ENCODE results near the gene RIPPLY1. TPM values are rescaled to one million over a fixed set of nuclear protein-coding genes. Genes with fewer than 3 reads are reported as not detected.

RIPPLY1 gene
- total RNA-seq, 1 donor from 2014 or later, result not detected

DNA sequence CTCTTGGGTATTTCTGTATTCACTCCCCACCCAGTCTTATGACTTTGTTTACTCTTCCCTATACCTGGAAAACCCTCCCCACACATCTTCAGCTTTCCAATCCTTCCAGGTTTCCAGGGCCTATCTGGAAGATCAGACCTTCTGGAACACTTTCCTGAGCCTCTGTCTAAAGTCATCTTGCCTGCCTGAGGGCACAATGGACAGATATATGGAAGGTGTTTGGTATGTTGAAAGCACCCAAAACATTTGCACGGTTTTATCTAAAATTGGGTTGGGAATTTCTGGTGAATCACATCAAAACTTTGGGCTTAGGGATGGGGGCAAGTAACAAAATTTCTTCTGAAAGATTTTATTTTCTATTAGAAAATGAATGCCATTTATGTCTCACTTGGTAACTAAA, 33.1 kb upstream of the RIPPLY1 start:
- no peak for FAIRE-seq
- TF ChIP-seq, protein P1, sequence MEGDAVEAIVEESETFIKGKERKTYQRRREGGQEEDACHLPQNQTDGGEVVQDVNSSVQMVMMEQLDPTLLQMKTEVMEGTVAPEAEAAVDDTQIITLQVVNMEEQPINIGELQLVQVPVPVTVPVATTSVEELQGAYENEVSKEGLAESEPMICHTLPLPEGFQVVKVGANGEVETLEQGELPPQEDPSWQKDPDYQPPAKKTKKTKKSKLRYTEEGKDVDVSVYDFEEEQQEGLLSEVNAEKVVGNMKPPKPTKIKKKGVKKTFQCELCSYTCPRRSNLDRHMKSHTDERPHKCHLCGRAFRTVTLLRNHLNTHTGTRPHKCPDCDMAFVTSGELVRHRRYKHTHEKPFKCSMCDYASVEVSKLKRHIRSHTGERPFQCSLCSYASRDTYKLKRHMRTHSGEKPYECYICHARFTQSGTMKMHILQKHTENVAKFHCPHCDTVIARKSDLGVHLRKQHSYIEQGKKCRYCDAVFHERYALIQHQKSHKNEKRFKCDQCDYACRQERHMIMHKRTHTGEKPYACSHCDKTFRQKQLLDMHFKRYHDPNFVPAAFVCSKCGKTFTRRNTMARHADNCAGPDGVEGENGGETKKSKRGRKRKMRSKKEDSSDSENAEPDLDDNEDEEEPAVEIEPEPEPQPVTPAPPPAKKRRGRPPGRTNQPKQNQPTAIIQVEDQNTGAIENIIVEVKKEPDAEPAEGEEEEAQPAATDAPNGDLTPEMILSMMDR (IDR thresholded peaks at IDR 0.05; ENCODE audit: insufficient read depth, low read length, severe bottlenecking), result no peak
- no peak overlapping the region for H3K4me3 ChIP-seq (ENCODE audit: low read depth, low read length)
- no peaks in the 10 kb centered on the region for H3K27me3 ChIP-seq (ENCODE audit: control insufficient read depth, insufficient read depth, low read length)
- no peaks in the 10 kb centered on the region for H3K36me3 ChIP-seq (ENCODE audit: control insufficient read depth, insufficient read depth, low read length)
- no peak for DNase-seq (ENCODE audit: low read depth)

DNA sequence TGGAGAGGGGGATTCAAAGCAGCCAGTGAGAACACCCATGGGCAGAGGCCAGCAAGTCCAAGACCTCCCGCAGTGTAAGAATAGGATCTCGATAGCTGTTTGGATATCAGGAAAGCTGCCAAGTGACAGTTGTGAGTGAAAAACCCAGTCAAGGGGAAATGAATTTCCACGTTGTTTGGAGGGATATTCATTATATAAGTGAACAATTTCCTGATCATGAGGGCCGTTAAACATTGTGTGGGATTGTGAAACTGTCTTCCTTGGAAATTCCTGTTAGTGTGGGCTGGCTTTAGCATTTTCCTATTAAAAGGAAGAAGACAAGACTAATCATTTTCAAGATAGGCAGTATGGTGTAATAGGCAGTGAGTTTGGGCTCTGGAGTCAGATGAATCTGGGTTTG, 32.0 kb upstream of the RIPPLY1 start:
- no peak for DNase-seq (ENCODE audit: low read depth)
- TF ChIP-seq, protein P1 (IDR thresholded peaks at IDR 0.05; ENCODE audit: insufficient read depth, low read length, severe bottlenecking), result no peak
- Histone ChIP-seq H3K27me3 (ENCODE audit: control insufficient read depth, insufficient read depth, low read length) (no peaks in the 10 kb centered on the region), H3K36me3 (ENCODE audit: control insufficient read depth, insufficient read depth, low read length) (no peaks in the 10 kb centered on the region), H3K4me3 (ENCODE audit: low read depth, low read length) (no peak overlapping the region)
- FAIRE-seq, result no peak

DNA sequence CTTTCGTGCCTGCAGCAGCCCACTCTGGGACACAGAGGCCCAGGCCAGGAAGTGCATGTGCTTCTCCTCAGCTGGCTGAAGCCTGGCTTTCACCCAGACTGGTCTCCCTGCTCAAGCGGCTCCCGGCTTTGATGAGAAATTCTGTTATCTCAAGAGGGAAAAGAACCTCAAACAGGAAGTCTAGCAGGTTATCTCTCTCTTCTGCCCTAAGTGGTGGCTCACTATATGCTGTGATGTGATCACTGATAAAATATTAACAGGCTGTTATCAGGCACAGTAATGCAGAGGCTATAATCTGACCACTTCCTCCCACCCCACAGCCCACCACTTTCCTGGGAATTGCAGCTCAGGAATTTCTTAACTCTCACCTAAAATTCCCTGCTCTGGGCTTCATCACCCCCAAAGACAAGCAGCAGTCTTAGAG, 30.4 kb upstream of the RIPPLY1 start:
- H3K27me3 ChIP-seq (ENCODE audit: control insufficient read depth, insufficient read depth, low read length), result no peaks in the 10 kb centered on the region
- TF ChIP-seq, protein P1 (IDR thresholded peaks at IDR 0.05; ENCODE audit: insufficient read depth, low read length, severe bottlenecking), result no peak
- FAIRE-seq, result no peak
- no peaks in the 10 kb centered on the region for H3K36me3 ChIP-seq (ENCODE audit: control insufficient read depth, insufficient read depth, low read length)
- H3K4me3 ChIP-seq (ENCODE audit: low read depth, low read length), result no peak overlapping the region
- no peak for DNase-seq (ENCODE audit: low read depth)

DNA sequence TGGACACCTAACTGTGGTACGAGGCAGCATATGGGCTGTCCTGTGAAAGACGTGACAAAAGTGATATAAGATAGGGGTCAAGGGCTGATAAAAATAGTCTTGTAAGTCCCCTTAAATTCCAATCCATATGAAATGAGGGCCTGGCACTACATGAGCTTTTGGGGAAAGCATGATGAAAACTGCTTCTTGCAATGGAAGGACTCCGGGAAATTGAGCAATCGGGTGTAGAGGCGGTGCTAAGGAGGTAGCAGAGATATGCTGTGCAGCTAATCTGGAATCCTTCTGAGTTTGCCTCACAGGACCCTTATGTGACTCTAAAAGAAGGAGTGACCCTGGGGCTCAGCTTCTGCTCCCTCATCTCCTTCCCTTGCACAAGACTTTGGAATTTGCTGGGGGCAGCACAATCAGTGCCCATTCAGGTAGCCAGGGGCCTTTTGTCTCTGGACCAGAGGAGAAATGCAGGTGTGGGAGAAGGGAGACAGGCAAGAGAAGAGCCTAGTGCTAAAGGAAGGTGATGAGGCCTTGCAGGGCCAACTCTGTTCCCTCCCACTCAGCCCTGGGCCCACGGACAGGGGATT, 29.9 kb upstream of the RIPPLY1 start:
- Histone ChIP-seq H3K4me3 (ENCODE audit: low read depth, low read length) (no peak overlapping the region), H3K36me3 (ENCODE audit: control insufficient read depth, insufficient read depth, low read length) (no peaks in the 10 kb centered on the region), H3K27me3 (ENCODE audit: control insufficient read depth, insufficient read depth, low read length) (no peaks in the 10 kb centered on the region)
- FAIRE-seq, result no peak
- TF ChIP-seq, protein P1 (IDR thresholded peaks at IDR 0.05; ENCODE audit: insufficient read depth, low read length, severe bottlenecking), result no peak
- DNase-seq (ENCODE audit: low read depth), result no peak

DNA sequence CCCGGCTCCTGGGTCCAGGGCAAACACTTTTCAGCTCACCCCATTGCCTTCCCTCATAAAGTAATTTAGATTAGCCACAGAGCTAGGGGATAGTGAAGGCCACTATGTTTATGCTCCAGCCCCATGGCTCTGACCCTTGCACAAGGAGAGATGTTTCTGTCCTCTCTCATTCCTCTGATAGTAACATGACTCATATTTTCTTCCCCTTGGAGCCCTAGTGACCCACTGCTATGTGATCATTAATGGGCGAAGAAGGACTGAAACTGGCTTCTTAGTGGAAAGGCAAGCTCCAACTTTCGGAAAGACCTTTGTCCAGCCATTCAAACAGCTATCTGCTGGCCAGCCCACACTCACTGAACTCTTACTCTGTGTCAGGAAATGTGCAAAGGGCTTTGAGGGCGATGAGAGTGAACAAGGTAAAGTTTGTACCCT, 29.4 kb upstream of the RIPPLY1 start:
- H3K4me3 ChIP-seq (ENCODE audit: low read depth, low read length), result no peak overlapping the region
- H3K27me3 ChIP-seq (ENCODE audit: control insufficient read depth, insufficient read depth, low read length), result no peaks in the 10 kb centered on the region
- FAIRE-seq, result no peak
- no peak for DNase-seq (ENCODE audit: low read depth)
- TF ChIP-seq, protein P1 (IDR thresholded peaks at IDR 0.05; ENCODE audit: insufficient read depth, low read length, severe bottlenecking), result no peak
- no peaks in the 10 kb centered on the region for H3K36me3 ChIP-seq (ENCODE audit: control insufficient read depth, insufficient read depth, low read length)

All from bronchial epithelial cell (primary cell).